ENCODE data around the gene ST14. TPM values are rescaled to one million over a fixed set of nuclear protein-coding genes. Genes with fewer than 3 reads are reported as not detected.

ST14 gene
- polyA plus RNA-seq, 1 of the 3 experiments (the other 2 are of a cell fraction), result not detected

DNA sequence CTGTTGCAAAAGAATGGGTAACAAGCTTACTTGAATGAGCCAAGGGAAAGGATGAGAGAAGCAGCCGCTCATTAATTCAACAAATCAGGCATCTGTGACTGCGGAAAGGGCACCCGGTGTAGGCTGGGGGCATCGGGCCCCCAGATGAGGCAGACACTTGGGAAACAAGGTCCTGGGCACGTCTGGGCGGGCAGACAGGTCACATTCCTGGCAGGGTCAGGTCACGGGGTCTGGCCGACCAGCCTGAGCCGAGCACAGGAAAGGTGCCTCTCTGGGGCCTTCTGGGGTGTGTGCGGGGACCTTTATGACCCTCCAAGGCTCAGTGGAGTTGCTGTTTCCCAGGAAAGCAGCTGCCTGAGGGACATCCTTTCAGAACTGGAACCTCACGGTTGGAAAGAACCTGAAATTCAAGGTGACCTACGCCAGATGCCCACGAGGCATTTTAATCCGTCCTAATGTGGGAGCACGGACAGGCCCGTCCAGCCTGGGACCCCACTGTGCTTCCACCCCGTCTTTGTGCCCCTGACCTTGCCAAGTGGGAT is 57.1 kb downstream of the ST14 start:
- Histone ChIP-seq H3K9me2 (no peaks in the 10 kb centered on the region), H3K4me3 (ENCODE audit: low read depth in 2 of 2, low read length in 1 of 2) (no peak overlapping the region), H3K27me3 (ENCODE audit: insufficient read depth) (peaks cover 6% of the 10 kb centered on the region), H3F3A (replicated peaks; ENCODE audit: insufficient read depth) (no peaks in the 10 kb centered on the region), H3K27ac (ENCODE audit: low read depth in 2 of 2, low read length in 1 of 2) (no peak overlapping the region), H2AFZ (ENCODE audit: low read depth) (no peak overlapping the region), H4K20me1 (ENCODE audit: insufficient read depth) (no peaks in the 10 kb centered on the region), H3K4me2 (no peak overlapping the region), H3K9ac (no peak overlapping the region), H3K9me3 (no peaks in the 10 kb centered on the region), H3K4me1 (ENCODE audit: control insufficient read depth in 1 of 2, insufficient read depth in 2 of 2, low read depth in 1 of 2, low read length in 1 of 2) (peaks cover 0 to 3% of the 10 kb centered on the region in 2 experiments; a peak in 1 of 4 replicates), H3K36me3 (replicated peaks in 1 of 2; ENCODE audit: control insufficient read depth in 1 of 2, insufficient read depth in 2 of 2, low read length in 1 of 2) (no peaks in the 10 kb centered on the region), H3K79me2 (ENCODE audit: insufficient read depth) (no peaks in the 10 kb centered on the region)
- POLR2A ChIA-PET, result no interaction called here
- DNase-seq, result no peak
- no peak for TF ChIP-seq RFX5 (IDR thresholded peaks at IDR 0.05; ENCODE audit: low read length)
- no peak for TF ChIP-seq GABPA (IDR thresholded peaks at IDR 0.05; ENCODE audit: low read depth)
- TF ChIP-seq, protein P1, sequence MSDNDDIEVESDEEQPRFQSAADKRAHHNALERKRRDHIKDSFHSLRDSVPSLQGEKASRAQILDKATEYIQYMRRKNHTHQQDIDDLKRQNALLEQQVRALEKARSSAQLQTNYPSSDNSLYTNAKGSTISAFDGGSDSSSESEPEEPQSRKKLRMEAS (IDR thresholded peaks at IDR 0.05; ENCODE audit: low read depth), result no peak
- TF ChIP-seq FOXM1 (IDR thresholded peaks at IDR 0.05; ENCODE audit: low read depth), result no peak
- TF ChIP-seq CHD2 (IDR thresholded peaks at IDR 0.05; ENCODE audit: low read length, partially characterized antibody), result no peak
- no peak for TF ChIP-seq FOXJ3 (CRISPR knock-in tag; IDR thresholded peaks at IDR 0.05)
- TF ChIP-seq, protein P2, sequence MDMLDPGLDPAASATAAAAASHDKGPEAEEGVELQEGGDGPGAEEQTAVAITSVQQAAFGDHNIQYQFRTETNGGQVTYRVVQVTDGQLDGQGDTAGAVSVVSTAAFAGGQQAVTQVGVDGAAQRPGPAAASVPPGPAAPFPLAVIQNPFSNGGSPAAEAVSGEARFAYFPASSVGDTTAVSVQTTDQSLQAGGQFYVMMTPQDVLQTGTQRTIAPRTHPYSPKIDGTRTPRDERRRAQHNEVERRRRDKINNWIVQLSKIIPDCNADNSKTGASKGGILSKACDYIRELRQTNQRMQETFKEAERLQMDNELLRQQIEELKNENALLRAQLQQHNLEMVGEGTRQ (IDR thresholded peaks at IDR 0.05; ENCODE audit: borderline replicate concordance, low read depth, low read length), result no peak
- no peak for TF ChIP-seq RXRA (IDR thresholded peaks at IDR 0.05; ENCODE audit: borderline replicate concordance, low read depth)
- TF ChIP-seq MEF2A (IDR thresholded peaks at IDR 0.05; ENCODE audit: borderline replicate concordance, low read depth), result no peak
- TF ChIP-seq NRF1 (IDR thresholded peaks at IDR 0.05; ENCODE audit: low read depth, low read length), result no peak
- TF ChIP-seq GATA2 (CRISPR knock-in tag; IDR thresholded peaks at IDR 0.05), result no peak
- TF ChIP-seq TAF1 (IDR thresholded peaks at IDR 0.05; ENCODE audit: borderline replicate concordance, low read depth, low read length), result no peak
- no peak for TF ChIP-seq TCF12 (IDR thresholded peaks at IDR 0.05)
- TF ChIP-seq NFIC (IDR thresholded peaks at IDR 0.05; ENCODE audit: borderline replicate concordance), result no peak
- WGBS (ENCODE audit: low lambda C conversion rate), result 84% methylated on average over 12 of the region's 17 CpGs
- CTCF ChIA-PET, result interaction anchor here (0.8 to 2.5 kb wide), 7 partner anchors 14 to 678 kb away, joined by 3 to 8 read pairs (median 3); no protein-coding TSS in a partner anchor

DNA sequence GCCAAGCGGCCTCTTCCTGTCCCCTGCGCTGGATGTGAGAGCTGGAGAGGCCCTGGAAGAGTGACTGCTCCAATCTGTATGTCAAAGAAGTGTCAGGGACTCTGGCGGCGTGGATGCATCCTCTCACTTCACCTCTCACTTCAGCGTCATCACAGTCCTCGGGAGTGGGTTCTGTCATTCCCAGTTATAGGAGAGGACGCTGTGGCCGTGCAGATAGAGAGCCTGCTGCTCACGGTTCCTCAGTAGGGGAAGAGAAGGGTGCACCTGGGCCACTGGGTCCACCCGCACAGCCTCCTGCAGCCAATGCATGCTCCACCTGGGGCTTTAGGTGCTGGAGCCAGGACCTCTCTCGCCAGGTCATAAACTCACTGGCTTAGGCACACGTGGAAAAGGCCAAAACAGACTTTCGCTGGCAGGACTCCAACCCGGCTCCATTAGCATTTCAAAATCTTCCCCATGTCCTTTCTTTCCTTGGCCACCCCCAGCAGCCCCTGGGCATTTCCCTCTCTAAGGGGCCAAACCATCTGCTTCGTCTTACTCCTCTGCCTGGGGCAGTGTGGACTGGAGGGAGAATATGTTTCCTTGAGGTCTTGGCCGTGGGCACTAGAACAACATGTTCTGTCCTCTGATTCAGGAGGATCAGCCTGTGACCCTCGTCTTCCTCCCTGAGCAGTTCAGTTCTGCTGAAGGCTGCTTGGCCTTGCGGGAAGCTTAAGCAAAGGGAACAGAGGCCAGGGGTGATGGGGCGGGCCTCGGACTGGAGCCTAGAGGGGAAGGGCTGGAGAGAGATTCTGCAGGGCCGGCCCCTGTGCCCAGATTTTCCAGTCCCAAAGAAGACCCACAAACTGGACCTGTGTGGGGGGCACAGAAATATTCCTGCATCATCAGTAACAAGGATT is 57.8 kb downstream of the ST14 start:
- Histone ChIP-seq H3K79me2 (ENCODE audit: insufficient read depth) (no peaks in the 10 kb centered on the region), H2AFZ (ENCODE audit: low read depth) (no peak overlapping the region), H3K36me3 (replicated peaks in 1 of 2; ENCODE audit: control insufficient read depth in 1 of 2, insufficient read depth in 2 of 2, low read length in 1 of 2) (no peaks in the 10 kb centered on the region), H3K4me2 (no peak overlapping the region), H3K9me2 (no peaks in the 10 kb centered on the region), H3K9ac (no peak overlapping the region), H3K4me1 (ENCODE audit: control insufficient read depth in 1 of 2, insufficient read depth in 2 of 2, low read depth in 1 of 2, low read length in 1 of 2) (peaks cover 0 to 3% of the 10 kb centered on the region in 2 experiments; a peak in 1 of 4 replicates), H4K20me1 (ENCODE audit: insufficient read depth) (no peaks in the 10 kb centered on the region), H3K4me3 (ENCODE audit: low read depth in 2 of 2, low read length in 1 of 2) (no peak overlapping the region), H3K27ac (ENCODE audit: low read depth in 2 of 2, low read length in 1 of 2) (no peak overlapping the region), H3K9me3 (no peaks in the 10 kb centered on the region), H3K27me3 (ENCODE audit: insufficient read depth) (peaks cover 6% of the 10 kb centered on the region), H3F3A (replicated peaks; ENCODE audit: insufficient read depth) (no peaks in the 10 kb centered on the region)
- DNase-seq, result no peak
- ChIA-PET POLR2A (no interaction called here), CTCF (interaction anchor here (0.6 to 2.0 kb wide), 6 partner anchors 17 to 677 kb away, joined by 3 to 6 read pairs (median 4); no protein-coding TSS in a partner anchor)
- TF ChIP-seq GABPA (IDR thresholded peaks at IDR 0.05; ENCODE audit: low read depth), result no peak
- no peak for TF ChIP-seq TCF12 (IDR thresholded peaks at IDR 0.05)
- no peak for TF ChIP-seq RXRA (IDR thresholded peaks at IDR 0.05; ENCODE audit: borderline replicate concordance, low read depth)
- no peak for TF ChIP-seq RAD21 (IDR thresholded peaks at IDR 0.05; ENCODE audit: low read length)
- TF ChIP-seq YY1 (IDR thresholded peaks at IDR 0.05; ENCODE audit: low read depth), result no peak
- no peak for TF ChIP-seq MEF2A (IDR thresholded peaks at IDR 0.05; ENCODE audit: borderline replicate concordance, low read depth)
- WGBS (ENCODE audit: low lambda C conversion rate), result 75% methylated on average over 16 of the region's 21 CpGs

All from SK-N-SH (cell line).